Ovary (tissue), 10 donors: ENCODE data around the gene KLB. TPM values are rescaled to one million over a fixed set of nuclear protein-coding genes. Genes with fewer than 3 reads are reported as not detected.
"Not testable (repeated sequence)": the region's sequence is repeated elsewhere in the genome, so short reads cannot be mapped to it uniquely, and the experiment has no call there.

Experiments used
- DNase-seq, 5 donors: peaks; one replicate each; pipeline ENCODE4 v3.0.0-alpha.2; 2019 to 2020
- H3K27ac ChIP-seq, 2 donors: fragments of 200-600 bp; one replicate each; pipeline versions ENCODE4 v1.5.1 to v1.8.0; 2019 to 2022
- H3K27me3 ChIP-seq: fragments of 200-600 bp; one replicate; pipeline ENCODE4 v1.8.0; 2022
- H3K36me3 ChIP-seq: fragments of 200-600 bp; sonication (generic); one replicate; pipeline ENCODE4 v1.5.1; 2019
- H3K4me1 ChIP-seq: one replicate; pipeline ENCODE4 v1.8.1; 2013; ENCODE audit warnings: mild to moderate bottlenecking, moderate library complexity; ENCODE audit not compliant: insufficient read depth
- H3K4me3 ChIP-seq: fragments of 200-600 bp; sonication (generic); one replicate; pipeline ENCODE4 v1.5.1; 2017
- H3K9me3 ChIP-seq, 2 donors: fragments of 200-600 bp in 1 of 2; sonication (generic) in 1 of 2; one replicate each; pipeline versions ENCODE4 v1.5.1 to v1.8.1; 2013 to 2019; ENCODE audit warnings: mild to moderate bottlenecking in 1 of 2, moderate library complexity in 1 of 2
- EP300 ChIP-seq: sonication (generic); formaldehyde crosslinking; IDR thresholded peaks from one replicate; pipeline ENCODE4 v1.6.1; 2017; ENCODE audit warnings: antibody characterized with exemption
- POLR2A ChIP-seq: fragments of 450-650 bp; IDR thresholded peaks from one replicate; pipeline ENCODE4 v1.6.1; 2017; ENCODE audit warnings: antibody characterized with exemption, mild to moderate bottlenecking, moderate library complexity
- WGBS, 3 donors: extraction: QIAGEN DNeasy Blood & Tissue Kit in 1 of 3; methylation state at CpG; one replicate each; pipeline versions ENCODE4 v1.1.5 to v1.1.7; 2013 to 2017; 5-methylcytosine and 5-hydroxymethylcytosine counted together
- intact Hi-C, 4 donors: fragments of 100-400 bp; cut with DNase I; formaldehyde crosslinking; loops; one replicate each; pipeline versions ENCODE4 v1.11.0 to v1.15.1; 2022 to 2023
- long read RNA-seq, 3 donors: library from polyadenylated mRNA in 2 of 3; unstranded in 2 of 3; transcript quantifications; one replicate each; pipeline ENCODE4 v2.0.0 and lab custom pipeline, GENCODE V29; 2021 to 2026
- polyA plus RNA-seq, 2 donors: library from polyadenylated mRNA; stranded (reverse); fragments of 200-250 nt in 1 of 2; fragments of 350-450 nt in 1 of 2; fragmentation: Illumina TruSeq in 1 of 2; extraction: RNeasy Lipid Tissue Mini Kit (QIAGEN cat#74804) in 1 of 2; gene quantifications; one replicate each; pipeline ENCODE4 v1.2.3, GENCODE V29; 2013 to 2014
- total RNA-seq, 7 donors: library from RNA; depleted of rRNA in 2 of 7; stranded (reverse); fragments of >200 nt in 2 of 7; fragmentation: NEBNext Ultra II Directional in 3 of 7; extraction: Animal tissue kit (Norgen Biotek cat#: 25700) in 3 of 7; gene quantifications; one replicate each; pipeline versions ENCODE4 v1.1.0 to v1.2.4, GENCODE V29; 2016 to 2023
- TF ChIP-seq, protein P1 (sequence below), 3 donors: fragments of 450-650 bp in 2 of 3; fragments of 200-600 bp in 1 of 3; IDR thresholded peaks; one replicate each; pipeline versions ENCODE4 v1.5.1 to v1.8.0; 2016 to 2022; ENCODE audit warnings: antibody characterized with exemption in 3 of 3, mild to moderate bottlenecking in 1 of 3
- donor health status: DM: no; HTN: no; CAD: no; lungs with moderate emphysema.
- donor health status: DM: no; HTN: no; CAD: no.
- donor health status: Bipolar disorder and iron deficiency.
- donor health status: DM: yes; HTN: yes; CAD: no.
- donor health status: DM: no; HTN: no; CAD: no.
- donor health status: DM: yes; HTN: yes; CAD: no.

The KLB gene
- under 1 TPM in 2 of 7 donors, not detected in 5; under 0.01 to 0.08 TPM for total RNA-seq
- polyA plus RNA-seq: under 1 TPM; 0.01 to 0.07 TPM
- long read RNA-seq, donor 1: 0 reads
- long read RNA-seq, donor 2, partial matches to known transcripts: 659 of 794 reads
- long read RNA-seq, donor 2, other reads (novel, unspliced or antisense): 135 of 794 reads
- long read RNA-seq, donor 3: 0 reads

DNA sequence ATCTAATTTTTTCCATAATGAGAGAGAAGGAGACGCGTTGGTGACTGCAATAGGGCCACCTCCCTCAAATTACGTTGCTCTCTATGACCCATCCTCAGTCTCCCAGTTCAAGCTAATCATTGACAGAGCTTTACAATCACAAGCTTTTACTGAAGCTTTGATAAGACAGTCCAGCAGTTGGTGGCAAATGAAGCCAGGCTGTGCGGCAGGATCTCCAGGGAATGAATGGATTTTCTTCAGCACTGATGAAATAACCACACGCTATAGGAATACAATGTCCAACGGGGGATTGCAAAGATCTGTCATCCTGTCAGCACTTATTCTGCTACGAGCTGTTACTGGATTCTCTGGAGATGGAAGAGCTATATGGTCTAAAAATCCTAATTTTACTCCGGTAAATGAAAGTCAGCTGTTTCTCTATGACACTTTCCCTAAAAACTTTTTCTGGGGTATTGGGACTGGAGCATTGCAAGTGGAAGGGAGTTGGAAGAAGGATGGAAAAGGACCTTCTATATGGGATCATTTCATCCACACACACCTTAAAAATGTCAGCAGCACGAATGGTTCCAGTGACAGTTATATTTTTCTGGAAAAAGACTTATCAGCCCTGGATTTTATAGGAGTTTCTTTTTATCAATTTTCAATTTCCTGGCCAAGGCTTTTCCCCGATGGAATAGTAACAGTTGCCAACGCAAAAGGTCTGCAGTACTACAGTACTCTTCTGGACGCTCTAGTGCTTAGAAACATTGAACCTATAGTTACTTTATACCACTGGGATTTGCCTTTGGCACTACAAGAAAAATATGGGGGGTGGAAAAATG is at the start of gene KLB:
TSS of gene KLB (plus strand) at position 168 of the 821 bp plus-strand sequence. CDS start at position 188, 20 bp downstream.
- intact Hi-C loops: no loop called here

DNA sequence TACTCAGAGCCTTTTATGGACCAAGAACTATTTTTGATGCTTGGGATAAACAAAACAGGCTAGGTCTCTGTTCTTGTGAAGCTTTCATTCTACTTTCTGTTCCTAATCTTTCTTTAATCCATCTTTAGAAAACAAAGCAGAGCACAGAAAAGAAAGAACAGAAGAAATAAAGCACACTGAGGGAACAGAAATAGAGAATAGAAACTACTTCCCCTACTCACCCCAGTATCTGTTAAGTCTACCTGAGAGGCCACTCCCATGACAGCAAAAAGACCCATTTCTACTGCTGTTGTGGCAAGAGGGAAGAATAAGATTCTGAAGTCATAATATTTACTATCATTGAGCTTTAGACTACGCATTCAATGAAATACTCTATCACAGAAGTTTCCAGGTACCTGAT is 49.7 kb upstream of the KLB start:
- H3K27me3 ChIP-seq: no peaks in the 10 kb centered on the region
- H3K36me3 ChIP-seq: no peaks in the 10 kb centered on the region
- H3K4me1 ChIP-seq: peaks cover 5% of the 10 kb centered on the region
- no peak overlapping the region for H3K27ac ChIP-seq
- intact Hi-C loops: no loop called here
- H3K4me3 ChIP-seq: no peak overlapping the region
- WGBS, 3 donors: 70 to 88% (median 75%) methylated on average over 1 of the region's 1 CpG
- TF ChIP-seq EP300: no peak
- no peak for TF ChIP-seq POLR2A
- TF ChIP-seq, protein P1, sequence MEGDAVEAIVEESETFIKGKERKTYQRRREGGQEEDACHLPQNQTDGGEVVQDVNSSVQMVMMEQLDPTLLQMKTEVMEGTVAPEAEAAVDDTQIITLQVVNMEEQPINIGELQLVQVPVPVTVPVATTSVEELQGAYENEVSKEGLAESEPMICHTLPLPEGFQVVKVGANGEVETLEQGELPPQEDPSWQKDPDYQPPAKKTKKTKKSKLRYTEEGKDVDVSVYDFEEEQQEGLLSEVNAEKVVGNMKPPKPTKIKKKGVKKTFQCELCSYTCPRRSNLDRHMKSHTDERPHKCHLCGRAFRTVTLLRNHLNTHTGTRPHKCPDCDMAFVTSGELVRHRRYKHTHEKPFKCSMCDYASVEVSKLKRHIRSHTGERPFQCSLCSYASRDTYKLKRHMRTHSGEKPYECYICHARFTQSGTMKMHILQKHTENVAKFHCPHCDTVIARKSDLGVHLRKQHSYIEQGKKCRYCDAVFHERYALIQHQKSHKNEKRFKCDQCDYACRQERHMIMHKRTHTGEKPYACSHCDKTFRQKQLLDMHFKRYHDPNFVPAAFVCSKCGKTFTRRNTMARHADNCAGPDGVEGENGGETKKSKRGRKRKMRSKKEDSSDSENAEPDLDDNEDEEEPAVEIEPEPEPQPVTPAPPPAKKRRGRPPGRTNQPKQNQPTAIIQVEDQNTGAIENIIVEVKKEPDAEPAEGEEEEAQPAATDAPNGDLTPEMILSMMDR (IDR thresholded peaks at IDR 0.05): no peak
- no peaks in the 10 kb centered on the region for H3K9me3 ChIP-seq
- DNase-seq: no peak

More for the DNA sequence above, at the start of gene KLB:
- 47 to 55% (median 52%) methylated on average over 12 of the region's 12 CpGs for WGBS, 3 donors
- Histone ChIP-seq H3K9me3 (no peaks in the 10 kb centered on the region), H3K4me1 (no peaks in the 10 kb centered on the region), H3K36me3 (no peaks in the 10 kb centered on the region), H3K27me3 (no peaks in the 10 kb centered on the region), H3K27ac (no peak within 1 kb of the TSS), H3K4me3 (no peak within 1 kb of the TSS)
- TF ChIP-seq, protein P1 (IDR thresholded peaks at IDR 0.05): no peak
- TF ChIP-seq POLR2A (no peak), EP300 (no peak)
- DNase-seq: no peak

DNA sequence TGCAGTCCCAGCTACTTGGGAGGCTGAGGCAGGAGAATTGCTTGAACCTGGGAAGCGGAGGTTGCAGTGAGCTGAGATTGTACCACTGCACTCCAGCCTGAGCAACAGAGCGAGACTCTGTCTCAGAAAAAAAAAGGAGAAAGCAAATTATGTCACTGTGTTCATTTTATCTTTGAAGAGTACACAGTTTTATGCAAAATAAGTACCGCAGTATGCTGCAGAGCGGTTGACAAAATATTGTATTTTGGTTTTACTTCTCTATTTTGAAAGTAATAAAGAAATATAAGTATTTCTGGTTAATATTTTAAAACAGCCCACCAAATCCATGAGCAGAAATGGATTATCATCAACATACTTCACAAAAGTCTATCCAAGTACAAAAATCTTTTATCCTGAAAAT is 46.1 kb upstream of the KLB start:
- not testable (repeated sequence) for H3K27ac ChIP-seq

DNA sequence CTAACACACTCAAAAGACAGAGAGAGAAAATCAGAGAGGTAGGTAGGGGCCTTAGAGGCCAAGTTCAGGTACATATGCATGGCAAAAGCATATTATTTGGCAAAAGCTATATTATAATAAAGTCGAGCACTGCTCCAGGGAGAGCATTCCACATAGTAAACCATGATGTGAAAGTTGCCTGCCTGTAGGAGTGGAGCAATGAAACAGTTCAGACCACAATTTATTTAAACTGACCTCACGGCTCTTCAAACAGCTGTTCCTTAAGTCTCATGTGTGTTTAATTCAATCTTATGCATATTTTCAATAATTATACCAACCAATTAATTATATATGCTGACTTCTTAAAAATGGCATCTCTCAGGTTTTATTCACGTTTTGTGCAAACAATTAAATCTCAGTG is 43.9 kb upstream of the KLB start:
- H3K4me3 ChIP-seq: no peak overlapping the region
- H3K4me1 ChIP-seq: peaks cover 1% of the 10 kb centered on the region
- DNase-seq: no peak
- H3K27me3 ChIP-seq: no peaks in the 10 kb centered on the region
- no peaks in the 10 kb centered on the region for H3K36me3 ChIP-seq
- no peak overlapping the region for H3K27ac ChIP-seq
- H3K9me3 ChIP-seq: no peaks in the 10 kb centered on the region
- TF ChIP-seq EP300 (no peak), POLR2A (no peak)
- TF ChIP-seq, protein P1 (IDR thresholded peaks at IDR 0.05): no peak
- intact Hi-C loops: no loop called here
- WGBS, 3 donors: 30 to 46% (median 35%) methylated on average over 3 of the region's 3 CpGs

More for the DNA sequence above, 46.1 kb upstream of the KLB start:
- H3K4me3 ChIP-seq, H3K36me3 ChIP-seq, H3K27me3 ChIP-seq, DNase-seq, intact Hi-C loops, H3K4me1 ChIP-seq, H3K9me3 ChIP-seq: not testable (repeated sequence)
- WGBS, 3 donors: 94 to 98% (median 97%) methylated on average over 4 of the region's 4 CpGs
